HG03378 (cell line): Measurements from ENCODE around the gene SIGLEC11.

Experiments
- ATAC-seq: cut with Tn5 transposase; IDR thresholded peaks from one replicate; pipeline ENCODE4 v1.9.1; 2021; ENCODE audit warnings: mild to moderate bottlenecking, moderate library complexity; ENCODE audit not compliant: unreplicated experiment

SIGLEC11 gene

GRCh38 chr19:49907745-49908446 is 53.1 kb downstream of the SIGLEC11 start:
- ATAC-seq = no peak

GRCh38 chr19:49906879-49907564 is 54.0 kb downstream of the SIGLEC11 start:
- no peak for ATAC-seq

GRCh38 chr19:49904136-49904535 is 56.8 kb downstream of the SIGLEC11 start:
- no peak for ATAC-seq
